Activated T-helper 1 cell treated with anti-CD3 and anti-CD28 coated beads, Interleukin-2, amount 50 U/mL, for 16 hours (primary cell): ENCODE measurements around the gene ITGAD.
"Not testable (repeated sequence)": the region's sequence is repeated elsewhere in the genome, so short reads cannot be mapped to it uniquely, and the experiment has no call there.

Experiments used
- DNase-seq, 2 donors: peaks; one replicate each; pipeline ENCODE4 v3.0.0-alpha.2; 2020; ENCODE audit warnings: low read depth in 1 of 2, low spot score in 1 of 2

The ITGAD gene

DNA sequence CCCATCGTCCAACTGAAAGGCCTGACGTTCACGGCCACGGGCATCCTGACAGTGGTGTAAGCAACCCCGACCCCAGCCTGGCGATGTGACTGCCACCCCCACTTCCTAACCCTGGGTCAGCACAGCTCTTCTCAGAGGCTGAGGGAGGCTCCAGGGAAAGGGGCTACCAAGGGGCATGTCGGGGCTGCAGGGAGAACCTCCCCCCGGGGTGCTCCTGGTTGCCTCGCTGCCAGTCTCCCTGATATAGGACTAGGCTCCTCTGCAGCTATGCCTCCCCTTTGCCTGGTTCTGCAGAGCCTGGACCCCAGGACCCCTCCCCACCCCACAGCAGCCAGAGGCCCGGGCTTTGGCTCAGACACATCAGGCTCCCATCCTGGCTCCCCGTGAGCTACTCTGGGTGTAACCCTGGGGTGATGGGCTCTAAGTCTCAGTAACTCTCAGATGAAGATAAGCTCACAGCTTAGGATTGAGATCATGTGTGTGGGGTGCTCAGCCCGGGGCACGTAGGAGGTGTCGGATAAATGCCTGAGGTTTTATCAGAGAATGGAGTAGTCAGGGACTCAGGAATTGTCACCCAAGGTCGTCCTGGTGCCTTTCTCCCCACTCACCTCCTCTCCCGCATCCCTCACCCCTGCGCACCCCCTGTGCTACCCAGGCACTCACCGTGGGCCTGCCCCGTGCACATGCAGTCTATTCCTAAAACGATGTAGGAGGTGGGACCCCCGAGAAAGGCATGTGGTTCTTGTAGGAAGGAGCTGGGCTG lies 10.6 kb downstream of the ITGAD start:
- DNase-seq = no peak

DNA sequence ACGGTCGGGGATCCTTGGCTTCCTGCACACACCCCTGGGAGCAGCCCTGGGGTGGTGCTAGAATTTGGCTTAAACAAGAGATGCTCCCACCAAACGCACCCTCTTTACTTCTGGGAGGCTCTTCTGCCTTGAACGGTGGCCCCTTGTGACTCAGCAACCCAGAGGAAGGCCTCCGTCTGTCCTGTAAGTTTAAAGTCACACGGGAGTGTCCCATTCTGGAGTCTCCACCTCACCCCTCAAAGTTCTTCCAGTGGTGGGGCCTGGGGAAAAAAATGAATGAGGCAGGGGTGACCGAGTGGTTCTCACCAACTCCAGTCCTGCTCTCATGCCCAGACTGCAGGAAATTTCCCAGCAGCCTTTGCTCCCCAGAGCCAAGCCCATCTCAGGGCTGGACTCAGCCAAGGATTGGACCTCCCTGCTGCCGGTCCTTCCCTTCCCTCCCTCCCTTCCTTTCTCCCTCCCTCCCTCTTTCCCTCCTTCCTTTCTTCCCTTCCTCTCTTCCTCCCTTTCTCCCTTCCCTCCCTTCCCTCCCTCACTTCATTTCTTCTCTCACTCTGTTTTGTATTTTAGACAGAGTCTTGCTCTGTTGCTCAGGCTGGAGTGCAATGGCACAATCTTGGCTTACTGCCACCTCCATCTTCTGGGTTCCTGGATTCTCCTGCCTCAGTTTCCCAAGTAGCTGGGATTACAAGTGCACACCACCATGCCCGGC lies 11.4 kb downstream of the ITGAD start:
- no peak for DNase-seq

DNA sequence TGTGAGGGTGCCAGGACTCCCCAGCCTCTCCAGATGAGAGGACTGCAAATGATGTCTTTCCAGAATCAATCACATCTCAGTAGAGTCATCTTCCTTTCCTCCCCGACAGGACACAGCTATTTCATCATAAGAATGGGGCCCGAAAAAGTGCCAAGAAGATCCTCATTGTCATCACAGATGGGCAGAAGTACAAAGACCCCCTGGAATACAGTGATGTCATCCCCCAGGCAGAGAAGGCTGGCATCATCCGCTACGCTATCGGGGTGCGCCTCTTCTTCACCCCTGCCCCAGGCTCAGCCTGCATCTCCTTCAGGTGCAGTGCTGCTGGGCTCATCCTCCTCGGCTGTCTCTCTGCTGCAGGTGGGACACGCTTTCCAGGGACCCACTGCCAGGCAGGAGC lies 14.3 kb downstream of the ITGAD start:
- no peak for DNase-seq

DNA sequence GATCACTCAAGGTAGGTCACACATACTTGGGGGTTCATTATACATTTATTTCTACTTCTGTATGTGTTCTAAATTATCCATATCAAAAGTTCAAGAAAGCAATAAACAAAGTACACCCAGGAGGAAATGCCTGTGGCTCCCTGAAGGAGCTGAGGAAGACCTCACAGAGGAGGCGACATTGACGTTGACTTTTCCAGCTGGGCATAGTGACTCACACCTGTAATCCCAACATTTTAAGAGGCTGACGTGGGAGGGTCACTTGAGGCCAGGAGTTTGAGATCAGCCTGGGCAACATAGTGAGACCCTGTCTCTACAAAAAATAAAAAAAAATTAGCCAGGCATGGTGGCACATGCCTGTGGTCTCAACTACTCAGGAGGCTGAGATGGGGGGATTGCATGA lies 16.3 kb downstream of the ITGAD start:
- no peak for DNase-seq

DNA sequence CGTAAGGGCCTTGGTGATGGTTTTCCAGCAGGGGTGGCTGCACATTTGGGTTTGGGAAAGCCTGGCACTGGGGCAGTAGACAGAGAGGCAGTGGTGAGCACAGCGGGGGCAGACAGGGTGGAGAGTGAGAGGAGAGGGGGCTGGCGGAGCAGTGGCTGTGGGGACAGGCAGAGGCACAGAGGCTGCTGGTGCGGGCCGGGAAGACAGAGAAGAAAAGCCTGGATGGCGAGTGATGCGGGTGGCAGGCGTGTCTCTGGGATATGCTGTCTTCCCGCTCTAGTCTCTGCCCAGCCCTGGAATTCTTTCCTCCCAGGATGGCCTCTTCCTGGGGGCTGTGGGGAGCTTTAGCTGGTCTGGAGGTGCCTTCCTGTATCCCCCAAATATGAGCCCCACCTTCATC lies 16.9 kb downstream of the ITGAD start:
- DNase-seq = no peak

DNA sequence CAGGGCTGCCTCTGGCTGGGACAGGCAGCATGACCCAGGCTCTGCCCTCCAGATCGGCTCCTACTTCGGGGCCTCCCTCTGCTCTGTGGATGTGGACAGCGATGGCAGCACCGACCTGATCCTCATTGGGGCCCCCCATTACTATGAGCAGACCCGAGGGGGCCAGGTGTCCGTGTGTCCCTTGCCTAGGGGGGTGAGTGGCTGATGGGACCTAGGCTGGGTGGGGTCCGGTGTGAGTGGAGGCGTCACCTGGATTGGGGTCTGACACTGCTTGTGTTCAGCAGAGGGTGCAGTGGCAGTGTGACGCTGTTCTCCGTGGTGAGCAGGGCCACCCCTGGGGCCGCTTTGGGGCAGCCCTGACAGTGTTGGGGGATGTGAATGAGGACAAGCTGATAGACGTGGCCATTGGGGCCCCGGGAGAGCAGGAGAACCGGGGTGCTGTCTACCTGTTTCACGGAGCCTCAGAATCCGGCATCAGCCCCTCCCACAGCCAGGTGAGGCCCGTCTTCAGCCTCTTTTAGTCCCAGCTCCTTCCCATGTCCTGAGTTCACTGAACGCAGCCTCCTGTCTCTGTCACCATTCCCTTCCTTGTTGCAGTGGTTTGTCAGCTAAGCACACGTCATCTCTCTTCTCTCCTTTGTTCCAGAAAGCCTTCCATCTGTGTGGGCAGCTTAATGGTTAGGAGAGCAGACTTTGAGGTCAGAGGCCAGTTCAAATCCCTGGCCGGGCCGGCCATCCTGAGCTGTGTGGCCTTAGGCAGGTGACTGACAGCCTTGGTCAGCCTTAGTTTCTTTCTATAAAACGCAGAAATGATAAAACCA lies 18.1 kb downstream of the ITGAD start:
- DNase-seq = no peak

DNA sequence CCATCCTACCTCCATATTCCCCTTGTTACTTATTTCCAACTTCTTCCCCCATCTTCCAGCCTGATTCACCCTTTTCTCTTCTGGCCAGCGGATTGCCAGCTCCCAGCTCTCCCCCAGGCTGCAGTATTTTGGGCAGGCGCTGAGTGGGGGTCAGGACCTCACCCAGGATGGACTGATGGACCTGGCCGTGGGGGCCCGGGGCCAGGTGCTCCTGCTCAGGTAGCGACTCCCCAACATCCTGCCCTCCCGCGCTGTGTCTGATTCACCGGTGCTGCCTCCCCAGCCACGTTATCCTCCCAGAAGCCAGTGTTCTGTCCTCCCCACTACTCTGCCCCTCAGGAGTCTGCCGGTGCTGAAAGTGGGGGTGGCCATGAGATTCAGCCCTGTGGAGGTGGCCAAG lies 19.6 kb downstream of the ITGAD start:
- no peak for DNase-seq

DNA sequence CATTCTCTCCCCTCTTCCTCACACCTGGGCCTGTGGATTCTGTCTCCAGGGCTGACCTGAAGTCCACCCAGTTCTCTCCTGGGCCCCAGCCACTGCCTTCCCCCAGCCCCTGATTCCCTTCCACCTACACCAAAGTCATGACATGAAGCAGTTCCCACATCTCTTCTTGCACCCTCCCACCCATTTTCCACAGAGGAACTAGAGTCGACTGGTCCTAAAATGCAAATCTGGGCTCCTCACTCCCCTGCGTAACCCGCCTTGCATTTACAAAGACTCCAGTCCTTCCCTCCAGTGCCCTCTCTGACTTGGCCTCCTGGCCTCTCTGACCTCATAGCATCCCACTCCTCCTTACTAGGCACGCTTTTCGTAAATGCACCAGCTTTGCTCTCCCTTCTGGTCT lies 20.2 kb downstream of the ITGAD start:
- no peak for DNase-seq

DNA sequence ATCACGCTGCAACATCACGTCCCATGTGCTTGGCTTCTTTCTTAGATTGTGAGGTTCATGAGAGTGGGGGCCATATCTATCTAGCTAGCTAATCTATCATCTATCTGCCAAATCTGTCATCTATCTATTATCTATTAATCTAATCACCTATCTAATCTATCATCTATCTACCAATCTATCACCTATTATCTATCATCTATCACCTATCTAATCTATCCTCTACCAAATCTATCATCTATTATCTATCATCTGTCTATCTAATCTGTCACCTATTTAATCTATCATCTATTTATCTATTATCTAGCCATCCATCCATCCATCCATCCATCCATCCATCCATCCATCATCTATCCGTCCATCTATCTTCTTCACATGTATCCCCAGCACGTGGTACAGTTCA lies 20.8 kb downstream of the ITGAD start:
- no peak for DNase-seq

DNA sequence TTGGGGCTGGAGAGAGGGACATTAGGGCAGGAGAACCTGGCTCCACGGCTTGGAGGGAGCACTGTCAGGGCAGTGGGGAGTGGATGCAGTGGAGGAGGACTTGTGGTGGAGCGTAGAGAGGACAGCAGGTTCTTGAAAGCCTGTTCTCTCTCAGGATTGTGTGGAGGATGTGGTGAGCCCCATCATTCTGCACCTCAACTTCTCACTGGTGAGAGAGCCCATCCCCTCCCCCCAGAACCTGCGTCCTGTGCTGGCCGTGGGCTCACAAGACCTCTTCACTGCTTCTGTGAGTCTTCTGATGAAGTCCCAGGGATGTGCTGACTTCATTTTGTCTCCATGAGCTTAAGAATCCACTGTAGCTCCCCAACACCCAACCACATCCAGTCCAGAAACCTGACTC lies 21.6 kb downstream of the ITGAD start:
- DNase-seq = no peak

DNA sequence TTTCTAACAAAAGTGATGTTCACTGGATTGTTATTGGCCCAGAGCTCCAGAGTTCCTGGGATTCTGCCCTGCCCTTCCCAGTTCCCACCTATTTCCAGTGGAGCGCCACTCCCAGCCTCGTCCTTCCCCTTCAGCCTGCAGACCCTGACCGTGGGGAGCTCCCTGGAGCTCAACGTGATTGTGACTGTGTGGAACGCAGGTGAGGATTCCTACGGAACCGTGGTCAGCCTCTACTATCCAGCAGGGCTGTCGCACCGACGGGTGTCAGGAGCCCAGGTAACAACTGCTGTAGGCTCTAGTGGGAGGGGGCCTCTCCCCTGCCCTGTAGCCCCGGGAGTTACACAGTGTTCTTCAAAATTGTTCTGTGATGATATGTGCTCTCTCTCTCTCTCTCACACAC lies 23.2 kb downstream of the ITGAD start:
- DNase-seq = no peak

DNA sequence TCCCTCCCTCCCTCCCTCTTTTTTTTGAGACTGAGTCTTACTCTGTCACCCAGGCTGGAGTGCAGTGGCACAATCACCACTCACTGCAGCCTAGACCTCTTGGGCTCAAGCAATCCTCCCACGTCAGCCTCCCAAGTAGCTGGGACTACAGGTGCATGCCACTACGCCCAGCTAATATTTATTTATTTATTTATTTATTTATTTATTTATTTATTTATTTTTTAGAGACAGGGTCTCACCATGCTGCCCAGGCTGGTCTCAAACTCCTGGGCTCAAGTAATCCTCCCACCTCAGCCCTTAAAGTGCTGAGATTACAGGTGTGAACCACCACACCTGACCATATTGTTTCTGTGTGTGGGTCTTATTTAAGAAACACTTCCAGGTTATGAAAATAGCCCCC lies 23.9 kb downstream of the ITGAD start:
- not testable (repeated sequence) for DNase-seq

DNA sequence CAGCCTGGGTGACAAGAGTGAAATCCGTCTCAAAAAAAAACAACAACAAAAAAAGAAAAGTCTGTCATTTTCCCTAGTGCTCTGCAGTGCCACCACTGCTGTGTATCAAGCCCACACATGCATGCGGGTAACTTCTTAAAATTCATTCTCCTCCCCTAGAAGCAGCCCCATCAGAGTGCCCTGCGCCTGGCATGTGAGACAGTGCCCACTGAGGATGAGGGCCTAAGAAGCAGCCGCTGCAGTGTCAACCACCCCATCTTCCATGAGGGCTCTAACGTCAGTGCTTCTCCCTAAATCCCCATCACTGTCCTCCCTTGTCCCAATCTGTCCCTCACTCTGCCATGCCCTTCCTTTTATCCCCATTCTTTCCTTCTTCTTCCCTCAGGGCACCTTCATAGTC lies 24.8 kb downstream of the ITGAD start:
- DNase-seq = no peak

DNA sequence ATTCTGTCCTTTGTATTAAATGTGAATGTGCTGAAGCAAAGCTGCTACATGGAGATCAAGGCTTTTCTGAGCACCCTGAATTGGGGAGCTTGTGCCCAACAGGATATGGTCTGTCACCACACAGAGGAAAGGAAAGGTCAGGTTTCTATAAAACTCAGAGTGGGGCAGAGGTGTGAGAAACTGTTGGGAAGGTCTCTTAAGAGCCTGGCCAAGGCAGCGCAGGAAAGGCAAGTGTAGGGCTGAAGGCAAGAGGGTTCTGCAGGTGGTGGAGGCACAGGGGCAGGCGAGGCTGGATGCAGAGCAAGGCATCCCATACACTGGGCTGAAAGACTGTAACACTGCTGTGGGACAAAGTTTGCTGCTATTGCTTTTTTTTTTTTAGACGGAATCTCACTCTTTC lies 26.9 kb downstream of the ITGAD start:
- no peak for DNase-seq

DNA sequence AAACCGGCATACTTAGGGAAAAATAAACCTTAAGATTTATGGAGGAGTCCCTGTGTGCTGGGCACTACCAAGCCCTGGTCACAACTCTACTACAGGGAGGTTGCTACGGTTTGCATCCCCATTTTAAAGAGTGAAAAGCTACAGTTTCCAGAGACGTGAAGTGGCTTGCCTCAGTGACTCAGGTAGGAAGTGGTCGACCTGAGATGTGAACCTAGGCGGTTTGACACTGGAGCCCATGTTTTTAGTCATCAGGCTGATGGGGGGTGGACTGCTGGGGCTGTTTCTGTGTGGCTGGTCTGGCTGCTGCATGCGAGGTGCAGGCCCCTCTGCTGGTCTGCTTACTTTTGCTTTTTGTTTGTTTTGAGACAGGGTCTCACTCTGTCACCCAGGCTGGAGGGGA lies 28.5 kb downstream of the ITGAD start:
- no peak for DNase-seq

DNA sequence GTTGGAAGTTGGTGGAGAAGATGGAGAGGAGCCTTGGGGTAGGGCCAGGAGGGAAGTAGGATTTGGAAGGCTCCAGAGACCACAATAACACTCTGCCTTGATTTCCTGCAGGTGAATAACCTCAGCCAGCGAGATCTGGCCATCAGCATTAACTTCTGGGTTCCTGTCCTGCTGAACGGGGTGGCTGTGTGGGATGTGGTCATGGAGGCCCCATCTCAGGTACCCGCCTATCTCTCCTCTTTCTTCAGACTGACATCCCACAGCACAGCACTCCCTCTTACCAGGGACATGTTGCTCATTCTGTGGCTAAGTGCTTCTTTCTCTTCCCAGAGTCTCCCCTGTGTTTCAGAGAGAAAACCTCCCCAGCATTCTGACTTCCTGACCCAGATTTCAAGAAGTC lies 30.1 kb downstream of the ITGAD start:
- DNase-seq = no peak

DNA sequence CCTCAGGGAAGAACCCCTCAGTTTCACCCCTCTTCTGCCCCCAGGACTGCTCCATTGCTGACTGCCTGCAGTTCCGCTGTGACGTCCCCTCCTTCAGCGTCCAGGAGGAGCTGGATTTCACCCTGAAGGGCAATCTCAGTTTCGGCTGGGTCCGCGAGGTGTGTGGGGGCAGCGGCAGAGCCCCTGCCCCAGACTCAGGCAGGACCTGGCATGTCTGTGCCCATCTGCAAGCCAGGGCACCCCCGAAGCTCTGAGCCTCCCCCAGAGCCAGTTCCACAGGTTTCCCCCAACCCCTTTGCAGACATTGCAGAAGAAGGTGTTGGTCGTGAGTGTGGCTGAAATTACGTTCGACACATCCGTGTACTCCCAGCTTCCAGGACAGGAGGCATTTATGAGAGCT lies 30.7 kb downstream of the ITGAD start:
- no peak for DNase-seq

DNA sequence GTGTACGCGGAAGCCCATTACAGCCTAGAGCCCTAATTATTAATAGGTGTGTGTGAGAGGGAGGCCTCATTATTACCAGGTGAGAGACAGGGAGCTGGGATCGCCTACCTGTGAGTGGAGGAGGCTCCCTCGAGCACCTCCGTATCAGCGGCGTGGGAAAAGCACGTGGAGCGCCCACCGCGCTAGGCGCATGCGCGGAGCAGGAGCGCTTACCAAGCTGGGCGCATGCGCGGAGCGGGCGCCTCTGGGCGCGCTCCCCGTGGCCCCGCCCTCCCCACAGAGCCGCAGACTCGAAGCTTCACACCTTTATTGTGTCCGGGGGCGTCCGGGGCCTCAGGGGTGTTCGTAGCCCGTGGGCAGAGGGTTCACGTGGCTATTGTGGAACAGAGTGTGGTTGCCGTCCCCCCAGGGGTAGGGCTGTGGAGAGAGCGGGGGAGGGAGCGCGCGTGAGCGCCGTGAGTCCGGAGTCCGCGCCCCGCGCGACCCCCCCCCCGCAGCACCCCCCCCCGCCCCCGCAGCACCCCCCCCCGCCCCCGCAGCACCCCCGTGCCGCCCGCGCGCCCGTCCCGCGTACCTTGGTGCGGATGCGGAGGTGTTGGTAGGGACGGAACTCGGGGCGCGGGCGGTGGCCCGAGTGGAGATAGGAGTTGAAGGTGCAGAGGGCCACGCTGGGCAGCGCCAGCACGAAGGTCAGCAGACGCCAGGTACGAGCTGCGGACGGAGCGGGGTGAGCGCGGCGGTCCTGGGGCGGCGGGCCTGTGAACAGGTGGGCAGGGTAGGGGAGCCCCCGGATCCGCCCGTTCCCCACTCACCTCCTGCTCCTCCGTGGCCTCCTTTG lies 34.5 kb downstream of the ITGAD start:
- DNase-seq = peak; percentile 23 to 55

DNA sequence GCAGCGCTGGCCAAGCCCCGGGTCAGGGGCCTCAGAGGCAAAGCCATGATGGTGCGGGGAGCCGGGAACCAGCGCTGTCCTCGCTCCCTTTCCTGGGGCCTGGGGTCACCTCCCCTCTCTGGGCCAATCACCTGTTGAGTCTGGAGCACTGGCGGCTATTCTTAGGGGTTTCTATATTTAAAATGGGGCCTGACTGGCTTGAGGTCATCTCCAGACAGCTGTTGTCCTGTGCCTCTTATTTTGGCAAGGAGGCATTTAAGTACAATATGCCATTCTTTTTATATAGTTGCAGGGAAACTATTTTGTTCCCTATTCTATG lies 35.1 kb downstream of the ITGAD start, which contains the start of gene COX6A2:
COX6A2 (minus strand) TSS at position 82 of the 319 bp plus-strand sequence; CDS start at position 47, 35 bp downstream.
- DNase-seq = no peak

DNA sequence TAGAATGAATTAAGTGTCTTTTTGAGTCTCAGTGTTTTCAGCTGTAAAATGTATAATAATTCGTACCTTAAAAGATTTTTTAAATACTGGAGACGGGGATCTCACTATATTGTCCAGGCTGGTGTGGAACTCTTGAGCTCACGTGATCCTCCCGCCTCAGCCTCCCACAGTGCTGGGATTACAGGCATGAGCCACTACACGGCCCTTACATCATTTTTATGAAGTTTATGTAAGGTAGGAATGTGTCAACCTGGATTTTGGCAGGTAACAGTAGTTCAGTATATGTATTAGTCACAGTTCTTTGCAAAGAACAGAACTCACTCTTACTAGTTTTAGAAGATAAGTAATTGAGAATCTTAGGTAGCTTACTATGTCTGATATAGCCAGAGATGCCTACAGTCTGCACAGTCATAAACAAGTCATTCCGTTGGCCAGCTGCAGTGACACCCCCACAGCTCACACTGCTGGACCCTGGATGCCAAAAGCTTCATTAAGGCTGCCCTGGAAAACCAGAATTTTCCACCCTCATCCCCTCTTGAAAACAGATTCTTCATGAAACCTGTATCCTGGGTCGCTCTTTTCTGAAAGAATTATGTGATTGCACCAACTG lies 35.6 kb downstream of the ITGAD start:
- no peak for DNase-seq

DNA sequence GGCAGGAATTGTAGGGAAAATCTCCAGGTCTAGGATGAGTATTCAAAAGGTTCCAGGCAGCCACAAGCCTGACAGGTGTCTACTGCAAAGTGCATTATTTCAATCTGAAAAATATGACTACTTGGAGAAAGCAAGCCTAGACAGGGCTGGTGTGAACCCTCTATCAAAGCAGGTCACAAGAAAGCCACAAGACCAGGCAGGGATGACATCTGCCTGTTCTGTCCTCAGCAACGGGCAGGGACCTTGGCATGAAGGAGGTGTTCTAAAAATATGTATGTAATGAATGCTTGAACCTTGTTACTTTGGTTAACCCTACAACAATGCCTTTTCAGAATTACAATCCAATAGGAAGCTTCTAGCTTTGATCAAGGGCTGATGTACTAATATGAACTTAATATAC lies 36.2 kb downstream of the ITGAD start:
- DNase-seq = no peak
